Natural killer cell (primary cell): ENCODE data around the gene HTR7. TPM values are rescaled to one million over a fixed set of nuclear protein-coding genes. Genes with fewer than 3 reads are reported as not detected.
A peak's percentile ranks its signal among the peaks of the same experiment; 100 is the strongest.

Experiments
- ATAC-seq, 3 donors: fragments of 150-1000 bp in 2 of 3; fragments of 200-7000 bp in 1 of 3; cut with Tn5 transposase; 1 replicate in 1 of 3; 2 replicates in 2 of 3; pipeline ENCODE4 v1.10.0; 2021; ENCODE audit warnings: mild to moderate bottlenecking in 2 of 3, moderate library complexity in 2 of 3
- DNase-seq, 2 donors: peaks; one replicate each; pipeline versions ENCODE4 v3.0.0 to v3.0.0-alpha.2; 2013 to 2021; ENCODE audit warnings: mixed read lengths in 1 of 2
- H3K27ac ChIP-seq: one replicate; pipeline ENCODE4 v1.5.1; 2013; ENCODE audit warnings: mild to moderate bottlenecking, low read length
- H3K27me3 ChIP-seq: one replicate; pipeline ENCODE4 v1.6.1; 2013; ENCODE audit warnings: low read length; ENCODE audit not compliant: control insufficient read depth, insufficient read depth
- H3K36me3 ChIP-seq: one replicate; pipeline ENCODE4 v1.6.1; 2013; ENCODE audit warnings: low read length; ENCODE audit not compliant: control insufficient read depth, insufficient read depth
- H3K4me1 ChIP-seq: one replicate; pipeline ENCODE4 v1.6.1; 2013; ENCODE audit warnings: low read length; ENCODE audit not compliant: control insufficient read depth, insufficient read depth
- H3K4me3 ChIP-seq: one replicate; pipeline ENCODE4 v1.5.1; 2013; ENCODE audit warnings: low read length
- H3K9me3 ChIP-seq: one replicate; pipeline ENCODE4 v1.6.1; 2013; ENCODE audit warnings: low read length; ENCODE audit not compliant: control insufficient read depth, insufficient read depth
- H3K27ac Mint-ChIP-seq, 2 donors: one replicate each; pipeline ENCODE4 v1.8.0; 2022; ENCODE audit warnings: mild to moderate bottlenecking in 2 of 2, mixed read lengths in 2 of 2, moderate library complexity in 1 of 2
- H3K27me3 Mint-ChIP-seq, 2 donors: one replicate each; pipeline ENCODE4 v1.8.0; 2022; ENCODE audit warnings: low read depth in 2 of 2, mixed read lengths in 2 of 2
- H3K36me3 Mint-ChIP-seq: one replicate; pipeline ENCODE4 v1.8.0; 2022; ENCODE audit warnings: mixed read lengths
- H3K4me1 Mint-ChIP-seq, 2 donors: one replicate each; pipeline ENCODE4 v1.8.0; 2022; ENCODE audit warnings: mixed read lengths in 2 of 2
- H3K4me3 Mint-ChIP-seq: one replicate; pipeline ENCODE4 v1.8.0; 2022; ENCODE audit warnings: mild to moderate bottlenecking, moderate library complexity, mixed read lengths
- H3K9me3 Mint-ChIP-seq, 2 donors: one replicate each; pipeline ENCODE4 v1.8.0; 2022; ENCODE audit warnings: mixed read lengths in 2 of 2
- CTCF ChIP-seq: fragments of 200-600 bp; IDR thresholded peaks from one replicate; pipeline ENCODE4 v1.8.0; 2022; ENCODE audit warnings: antibody characterized with exemption
- WGBS: methylation state at CpG from one replicate; pipeline ENCODE4 v1.1.7; 2013; ENCODE audit warnings: missing lambda C conversion rate; ENCODE audit not compliant: insufficient coverage; 5-methylcytosine and 5-hydroxymethylcytosine counted together
- intact Hi-C: fragments of 100-400 bp; cut with micrococcal nuclease; formaldehyde crosslinking; loops from one replicate; pipeline ENCODE4 v1.14.2; 2022
- total RNA-seq, 4 donors: library from RNA; stranded (reverse); fragments of 120-200 nt in 1 of 4; gene quantifications; one replicate each; pipeline versions ENCODE4 v1.2.3 to v1.2.4, GENCODE V29; 2013 to 2022

Gene HTR7
- total RNA-seq, 3 donors from 2014 or later (not counting 1 experiment from before 2014, with no cell fraction given), result 0.11 to 0.20 TPM; not detected in 1

GRCh38 chr10:90723416-90724068, 134.3 kb downstream of the HTR7 start:
- Mint-ChIP-seq H3K4me3 (no peak overlapping the region), H3K27ac (no peak overlapping the region)

GRCh38 chr10:90722832-90723231, 135.0 kb downstream of the HTR7 start:
- no peaks in the 10 kb centered on the region for H3K9me3 ChIP-seq
- Mint-ChIP-seq H3K36me3 (no peaks in the 10 kb centered on the region), H3K27me3 (no peaks in the 10 kb centered on the region), H3K4me1 (no peaks in the 10 kb centered on the region), H3K9me3 (peaks cover 0 to 2% of the 10 kb centered on the region in 2 donors), H3K27ac (no peak overlapping the region), H3K4me3 (no peak overlapping the region)
- H3K27me3 ChIP-seq, result no peaks in the 10 kb centered on the region
- TF ChIP-seq CTCF, result no peak
- DNase-seq (no peak), ATAC-seq (no peak)
- WGBS, result 84% methylated on average over 4 of the region's 5 CpGs
- no peak overlapping the region for H3K4me3 ChIP-seq
- intact Hi-C loops, result no loop called here
- no peak overlapping the region for H3K27ac ChIP-seq
- no peaks in the 10 kb centered on the region for H3K36me3 ChIP-seq
- peaks cover 3% of the 10 kb centered on the region for H3K4me1 ChIP-seq

More at GRCh38 chr10:90723416-90724068, 134.3 kb downstream of the HTR7 start:
- no peak overlapping the region for H3K4me3 ChIP-seq
- no peak overlapping the region for H3K27ac ChIP-seq
- DNase-seq, result peak in 1 of 2 donors; percentile 34
- peaks cover 3% of the 10 kb centered on the region for H3K4me1 ChIP-seq
- intact Hi-C loops, result no loop called here
- ATAC-seq, result no peak
- TF ChIP-seq CTCF, result no peak
- no peaks in the 10 kb centered on the region for H3K27me3 ChIP-seq
- Mint-ChIP-seq H3K4me1 (no peaks in the 10 kb centered on the region), H3K9me3 (peaks cover 0 to 2% of the 10 kb centered on the region in 2 donors), H3K36me3 (no peaks in the 10 kb centered on the region), H3K27me3 (no peaks in the 10 kb centered on the region)
- WGBS, result 58% methylated on average over 4 of the region's 6 CpGs
- H3K9me3 ChIP-seq, result no peaks in the 10 kb centered on the region
- H3K36me3 ChIP-seq, result no peaks in the 10 kb centered on the region

GRCh38 chr10:90718182-90718581, 139.7 kb downstream of the HTR7 start:
- ATAC-seq (no peak), DNase-seq (no peak)
- H3K4me1 ChIP-seq, result no peaks in the 10 kb centered on the region
- no peaks in the 10 kb centered on the region for H3K4me1 Mint-ChIP-seq
- H3K4me3 ChIP-seq, result no peak overlapping the region
- no peaks in the 10 kb centered on the region for H3K27me3 ChIP-seq
- H3K27ac ChIP-seq, result no peak overlapping the region
- WGBS, result 91% methylated on average over 2 of the region's 3 CpGs
- no peak overlapping the region for H3K4me3 Mint-ChIP-seq
- H3K36me3 Mint-ChIP-seq, result no peaks in the 10 kb centered on the region
- intact Hi-C loops, result no loop called here
- no peaks in the 10 kb centered on the region for H3K36me3 ChIP-seq
- peaks cover 0 to 3% of the 10 kb centered on the region in 2 donors for H3K27me3 Mint-ChIP-seq
- no peak for TF ChIP-seq CTCF
- no peaks in the 10 kb centered on the region for H3K9me3 ChIP-seq
- H3K27ac Mint-ChIP-seq, result no peak overlapping the region
- H3K9me3 Mint-ChIP-seq, result peaks cover 0 to 2% of the 10 kb centered on the region in 2 donors

GRCh38 chr10:90712529-90712928, 145.3 kb downstream of the HTR7 start:
- H3K4me1 Mint-ChIP-seq, result no peaks in the 10 kb centered on the region
- no peaks in the 10 kb centered on the region for H3K4me1 ChIP-seq
- no peak for DNase-seq
- no peak overlapping the region for H3K4me3 Mint-ChIP-seq
- no peak for ATAC-seq
- no peak overlapping the region for H3K27ac ChIP-seq
- H3K27me3 Mint-ChIP-seq, result peaks cover 0 to 3% of the 10 kb centered on the region in 2 donors
- no peaks in the 10 kb centered on the region for H3K36me3 Mint-ChIP-seq
- no peak overlapping the region for H3K27ac Mint-ChIP-seq
- H3K4me3 ChIP-seq, result no peak overlapping the region
- H3K9me3 ChIP-seq, result no peaks in the 10 kb centered on the region
- no peaks in the 10 kb centered on the region for H3K27me3 ChIP-seq
- 82% methylated on average over 3 of the region's 3 CpGs for WGBS
- peaks cover 0 to 2% of the 10 kb centered on the region in 2 donors for H3K9me3 Mint-ChIP-seq
- intact Hi-C loops, result no loop called here
- TF ChIP-seq CTCF, result no peak
- H3K36me3 ChIP-seq, result no peaks in the 10 kb centered on the region
